Large intestine (tissue), 3 donors: Measurements from ENCODE around the gene H2BK1. TPM values are rescaled to one million over a fixed set of nuclear protein-coding genes. Genes with fewer than 3 reads are reported as not detected.
A peak's percentile ranks its signal among the peaks of the same experiment; 100 is the strongest.

Source experiments
- DNase-seq, 2 donors: peaks; one replicate each; pipeline versions ENCODE4 v3.0.0 to v3.0.0-alpha.2; 2013
- H3K27ac ChIP-seq: one replicate; pipeline ENCODE4 v1.5.1; 2013; ENCODE audit warnings: low read length
- H3K27me3 ChIP-seq: 2 replicates; pipeline ENCODE4 v1.6.1; 2013; ENCODE audit warnings: low read length; ENCODE audit not compliant: control insufficient read depth, insufficient read depth
- H3K36me3 ChIP-seq: 2 replicates; pipeline ENCODE4 v1.6.1; 2013; ENCODE audit warnings: low read length; ENCODE audit not compliant: control insufficient read depth, insufficient read depth
- H3K4me1 ChIP-seq: one replicate; pipeline ENCODE4 v1.6.1; 2013; ENCODE audit warnings: low read length; ENCODE audit not compliant: control insufficient read depth, insufficient read depth
- H3K4me3 ChIP-seq: one replicate; pipeline ENCODE4 v1.5.1; 2013; ENCODE audit warnings: low read length
- H3K9me3 ChIP-seq: one replicate; pipeline ENCODE4 v1.6.1; 2013; ENCODE audit warnings: mild to moderate bottlenecking, low read depth, low read length, moderate library complexity; ENCODE audit not compliant: control insufficient read depth
- WGBS: methylation state at CpG from one replicate; pipeline ENCODE4 v1.1.5; 2013; ENCODE audit warnings: low lambda C conversion rate; ENCODE audit not compliant: insufficient coverage; 5-methylcytosine and 5-hydroxymethylcytosine counted together
- polyA plus RNA-seq: library from polyadenylated mRNA; unstranded; fragments of 120-200 nt; gene quantifications from one replicate; pipeline ENCODE4 v1.2.1, GENCODE V29; 2013

H2BK1 gene
- polyA plus RNA-seq, 1 donor = not detected

DNA sequence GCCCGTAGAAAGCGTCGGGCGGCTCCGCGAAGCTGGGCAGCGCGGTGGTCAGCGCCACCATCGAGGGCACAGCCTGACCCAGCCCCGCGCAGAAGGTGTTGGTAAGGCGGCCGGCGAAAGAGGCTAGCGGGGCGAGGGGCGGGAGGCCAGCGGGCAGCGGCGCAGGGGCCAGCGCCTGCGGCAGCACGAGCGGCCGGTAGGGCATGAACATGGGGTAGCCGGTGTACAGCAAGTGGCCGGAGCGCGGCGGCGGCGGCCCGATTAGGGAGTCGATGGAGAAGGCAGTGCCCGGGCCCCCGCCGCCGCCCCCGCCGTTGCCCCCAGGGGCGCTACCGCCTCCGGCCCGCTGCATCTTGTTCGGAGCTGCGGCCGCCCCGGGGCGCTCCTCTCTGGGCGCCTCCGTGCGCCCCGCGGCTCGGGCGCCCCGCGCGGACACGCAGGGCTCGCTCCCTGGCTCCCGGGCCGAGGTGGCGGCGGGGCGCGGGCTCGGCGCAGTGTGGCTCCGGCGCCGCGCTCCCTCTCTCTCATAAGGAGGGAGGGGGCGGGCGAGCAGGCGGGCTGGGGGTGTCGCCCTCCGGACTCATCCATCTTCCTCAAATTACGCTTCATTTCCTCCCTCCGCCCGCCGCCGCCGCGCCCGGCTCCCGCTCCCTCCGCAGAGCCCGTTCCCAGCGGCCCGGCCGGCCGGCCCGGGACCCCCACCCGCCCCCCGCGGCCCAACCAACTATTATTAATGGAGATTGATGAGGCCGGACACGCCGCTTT is 42.9 kb downstream of the H2BK1 start, which contains the start of gene GBX1:
Gene GBX1, minus strand, starts transcription at position 498 of the 765 bp plus-strand sequence. Its CDS starts 146 bp downstream, at position 352.
- no CpG with 5 or more reads among the region's 101 CpGs for WGBS
- Histone ChIP-seq H3K4me3 (no peak within 1 kb of the TSS), H3K36me3 (no peaks in the 10 kb centered on the region), H3K27ac (no peak within 1 kb of the TSS), H3K4me1 (peaks cover 3% of the 10 kb centered on the region), H3K27me3 (peaks cover 73% of the 10 kb centered on the region), H3K9me3 (no peaks in the 10 kb centered on the region)
- peak in 1 of 2 donors; percentile 22 for DNase-seq

- Histone ChIP-seq H3K4me3 (no peak overlapping the region), H3K36me3 (no peaks in the 10 kb centered on the region), H3K9me3 (no peaks in the 10 kb centered on the region), H3K27ac (no peak overlapping the region), H3K4me1 (peaks cover 3% of the 10 kb centered on the region), H3K27me3 (peaks cover 73% of the 10 kb centered on the region)
- DNase-seq = peak in 1 of 2 donors; percentile 32
- no CpG with 5 or more reads among the region's 31 CpGs for WGBS
Measured at GRCh38 chr7:151166629-151167196, 43.6 kb downstream of the H2BK1 start.

DNA sequence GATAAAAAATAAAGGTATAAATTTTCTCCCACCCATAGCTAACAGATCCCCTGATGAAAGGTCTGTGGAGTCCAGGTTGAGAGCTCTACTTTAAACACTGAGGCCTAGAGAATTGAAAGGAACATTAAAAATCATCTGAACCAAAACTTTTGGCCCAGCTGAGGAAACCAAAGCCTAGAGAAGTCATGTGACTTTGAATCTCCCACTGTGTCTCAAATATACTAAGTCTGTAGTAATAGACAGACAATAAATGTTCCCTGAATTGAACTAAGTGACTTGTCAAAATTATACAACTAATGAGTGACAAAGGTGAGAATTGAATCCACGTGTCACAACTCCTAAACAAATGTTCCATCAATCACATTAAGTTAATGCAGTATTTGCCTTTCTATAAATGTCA is 48.5 kb downstream of the H2BK1 start:
- Histone ChIP-seq H3K36me3 (no peaks in the 10 kb centered on the region), H3K4me3 (no peak overlapping the region), H3K9me3 (no peaks in the 10 kb centered on the region), H3K4me1 (peaks cover 2% of the 10 kb centered on the region), H3K27ac (no peak overlapping the region), H3K27me3 (peaks cover 50% of the 10 kb centered on the region)
- no peak for DNase-seq
- WGBS = no CpG with 5 or more reads among the region's 1 CpG

Other genes starting within 250 kb of the H2BK1 start
- 8.1 TPM for gene KCNH2, start 232.2 kb downstream of the H2BK1 start, polyA plus RNA-seq
- 10.3 TPM for gene NOS3, start 219.5 kb downstream of the H2BK1 start, polyA plus RNA-seq
- gene ATG9B, start 186.0 kb downstream of the H2BK1 start, polyA plus RNA-seq = 1.8 TPM
- 24.2 TPM for gene ABCB8, start 182.0 kb downstream of the H2BK1 start, polyA plus RNA-seq
- 6.9 TPM for gene ASIC3, start 162.0 kb downstream of the H2BK1 start, polyA plus RNA-seq
- 12.8 TPM for gene CDK5, start 152.6 kb downstream of the H2BK1 start, polyA plus RNA-seq
- 107 TPM for gene SLC4A2, start 150.9 kb downstream of the H2BK1 start, polyA plus RNA-seq
- gene FASTK, start 129.7 kb downstream of the H2BK1 start, polyA plus RNA-seq = 90.4 TPM
- 61.8 TPM for gene TMUB1, start 127.0 kb downstream of the H2BK1 start, polyA plus RNA-seq
- gene AGAP3, start 124.0 kb downstream of the H2BK1 start, polyA plus RNA-seq = 58.0 TPM
- gene GBX1, start 42.8 kb downstream of the H2BK1 start, polyA plus RNA-seq = 0.07 TPM
- gene ASB10, start 23.2 kb downstream of the H2BK1 start, polyA plus RNA-seq = not detected
- gene ABCF2, start 16.7 kb upstream of the H2BK1 start, polyA plus RNA-seq = 19.1 TPM
- gene CHPF2, start 22.0 kb upstream of the H2BK1 start, polyA plus RNA-seq = 25.1 TPM
- gene SMARCD3, start 38.2 kb upstream of the H2BK1 start, polyA plus RNA-seq = 29.1 TPM
- 52.5 TPM for gene NUB1, start 131.3 kb upstream of the H2BK1 start, polyA plus RNA-seq
- 12.0 TPM for gene WDR86, start 199.6 kb upstream of the H2BK1 start, polyA plus RNA-seq
- gene CRYGN, start 229.7 kb upstream of the H2BK1 start, polyA plus RNA-seq = 0.36 TPM